ENCODE measurements around the gene EGLN3.
"Not testable (repeated sequence)": the region's sequence is repeated elsewhere in the genome, so short reads cannot be mapped to it uniquely, and the experiment has no call there.

Gene EGLN3

DNA sequence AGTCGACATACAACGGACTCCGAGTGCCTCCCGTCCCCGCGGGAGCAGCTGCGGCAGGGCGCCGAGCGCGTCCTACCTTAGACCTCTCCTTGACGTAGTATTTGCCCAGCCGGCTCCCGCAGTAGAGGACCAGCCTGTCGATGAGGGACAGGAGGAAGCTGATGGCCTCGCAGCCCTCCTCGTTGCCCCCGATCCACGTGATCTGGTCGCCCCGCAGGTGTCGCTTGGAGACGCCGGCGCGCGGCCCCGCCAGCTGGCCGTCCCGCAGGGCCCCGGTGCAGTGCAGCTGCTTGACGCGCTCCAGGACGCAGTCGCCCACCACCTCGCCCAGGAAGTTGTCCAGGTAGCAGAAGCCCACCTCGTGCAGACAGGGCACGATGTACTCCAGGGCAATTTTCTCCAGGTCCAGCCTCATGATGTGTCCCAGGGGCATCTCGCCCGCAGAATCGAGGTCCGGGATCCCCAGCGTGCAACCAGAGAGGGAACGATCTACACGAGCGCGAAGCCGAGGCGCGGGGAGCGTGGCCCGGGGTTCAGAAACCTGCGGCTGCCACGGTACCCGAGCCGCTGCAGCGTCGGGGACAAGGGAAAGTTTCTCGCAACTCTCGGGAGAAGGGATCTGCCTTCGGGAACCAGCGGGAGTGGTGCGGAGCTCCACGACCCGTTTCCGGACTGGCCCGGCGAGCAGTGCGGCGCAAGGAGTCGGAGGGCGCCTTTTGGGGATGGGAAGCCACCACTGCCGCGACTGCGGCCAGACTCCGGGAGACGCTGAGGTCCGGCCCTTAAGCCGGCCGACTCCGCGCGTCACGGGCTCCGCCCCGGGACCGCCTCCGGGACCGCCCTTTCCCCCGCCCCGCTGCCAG, at the start of gene EGLN3:
TSS of gene EGLN3 (minus strand) at position 755 of the 863 bp plus-strand sequence. CDS start at position 433, 322 bp downstream.
- DNase-seq (ENCODE audit: low read depth in 3 of 3), result peak; percentile 6 to 36 (median 16)

DNA sequence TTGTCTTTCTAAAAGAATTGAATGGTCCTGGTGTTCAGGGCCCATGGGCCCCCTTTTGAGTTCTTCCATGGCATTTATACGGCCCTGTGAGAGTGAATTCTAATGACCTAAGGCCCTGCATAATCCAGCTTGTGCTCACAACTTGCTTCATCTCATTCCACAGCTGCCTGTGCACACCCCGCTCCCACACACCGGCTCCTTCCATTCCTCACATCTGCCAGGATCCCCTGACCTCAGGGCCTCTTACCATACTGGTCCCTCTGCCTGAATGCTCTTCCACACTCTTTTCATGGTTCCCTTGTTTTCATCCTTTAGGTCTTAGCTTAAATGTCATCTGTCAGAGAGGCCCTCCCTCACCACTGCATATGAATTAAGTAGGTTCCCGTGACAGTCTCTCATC, 49.5 kb upstream of the EGLN3 start:
- no peak for DNase-seq (ENCODE audit: low read depth in 3 of 3)

DNA sequence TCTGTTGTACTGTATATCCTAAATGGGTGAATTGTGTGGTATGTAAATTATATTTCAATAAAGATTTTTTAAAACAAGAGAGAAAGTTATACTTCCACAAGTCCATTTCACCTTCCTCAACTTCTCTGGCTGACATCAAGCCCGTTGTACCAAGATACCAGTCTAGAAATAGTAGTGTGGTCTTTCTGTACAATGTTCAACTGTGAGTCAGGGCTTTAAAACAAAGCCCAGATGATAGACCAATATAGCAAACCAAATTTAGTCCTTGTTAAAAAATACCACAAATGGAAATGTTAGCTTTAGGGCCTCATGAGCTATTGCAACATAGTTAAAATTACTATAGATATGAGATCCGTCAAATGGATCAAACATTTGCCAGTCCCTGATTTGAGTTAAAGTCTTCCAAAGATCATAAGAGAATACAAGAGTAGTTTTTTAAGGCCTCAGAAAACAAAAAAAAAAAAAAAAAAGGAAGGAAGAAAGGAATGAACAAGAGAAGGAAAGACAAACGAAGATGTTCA, 49.0 kb upstream of the EGLN3 start:
- DNase-seq (ENCODE audit: low read depth in 3 of 3), result no peak

DNA sequence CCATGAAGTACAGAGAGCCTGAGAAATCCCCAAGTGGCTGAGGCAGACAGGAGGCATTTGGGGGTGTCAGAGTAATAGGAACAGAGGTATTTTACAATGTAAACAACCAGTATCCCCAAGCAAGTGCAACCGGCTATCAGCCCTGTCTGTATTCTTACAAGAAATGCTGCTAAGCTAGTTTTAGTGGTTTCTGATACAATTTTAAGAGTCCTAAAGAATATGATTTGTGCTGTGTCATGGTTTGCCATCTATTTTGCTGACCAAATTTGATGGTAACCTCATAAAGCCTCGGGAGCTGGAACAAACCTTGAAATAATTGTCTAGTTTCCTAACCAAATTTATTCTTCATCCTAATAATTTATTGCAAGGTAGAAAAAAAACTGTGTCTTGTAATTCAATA, 46.7 kb upstream of the EGLN3 start:
- no peak for DNase-seq (ENCODE audit: low read depth in 3 of 3)

DNA sequence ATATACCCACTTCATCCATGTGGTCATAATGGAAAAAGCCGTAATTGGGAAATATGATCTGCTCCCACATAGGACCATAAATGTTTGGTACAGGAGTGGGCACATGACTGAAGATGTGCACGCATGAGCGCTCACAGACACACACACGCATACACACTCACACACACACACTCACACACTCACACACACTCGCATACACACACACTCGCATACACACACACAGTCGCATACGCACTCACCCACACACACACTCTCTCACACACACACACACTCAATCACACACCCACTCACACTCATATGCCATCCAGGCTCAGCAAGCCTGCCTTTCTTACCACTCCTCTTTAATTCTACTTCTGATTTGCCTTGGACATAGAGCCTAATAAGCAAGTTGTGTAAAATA, 45.6 kb upstream of the EGLN3 start:
- DNase-seq (ENCODE audit: low read depth in 3 of 3), result no peak

DNA sequence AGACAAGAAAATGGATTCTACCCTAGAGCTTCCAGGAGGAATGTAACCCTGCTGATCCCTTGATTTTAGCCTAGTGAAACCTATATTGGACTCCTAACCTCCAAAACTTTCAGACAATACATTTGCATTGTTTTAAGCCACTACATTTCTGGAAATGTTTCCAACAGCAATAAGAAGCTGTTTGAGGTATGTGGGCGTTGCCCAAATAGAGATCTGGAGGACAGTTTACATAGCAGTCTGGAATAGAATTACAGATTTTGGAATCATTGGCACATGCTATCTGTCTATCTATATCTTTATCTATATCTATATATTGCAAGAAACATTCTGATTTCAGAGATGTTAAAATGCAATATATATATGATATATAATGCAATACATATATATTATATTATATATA, 42.4 kb upstream of the EGLN3 start:
- DNase-seq (ENCODE audit: low read depth in 3 of 3), result no peak

DNA sequence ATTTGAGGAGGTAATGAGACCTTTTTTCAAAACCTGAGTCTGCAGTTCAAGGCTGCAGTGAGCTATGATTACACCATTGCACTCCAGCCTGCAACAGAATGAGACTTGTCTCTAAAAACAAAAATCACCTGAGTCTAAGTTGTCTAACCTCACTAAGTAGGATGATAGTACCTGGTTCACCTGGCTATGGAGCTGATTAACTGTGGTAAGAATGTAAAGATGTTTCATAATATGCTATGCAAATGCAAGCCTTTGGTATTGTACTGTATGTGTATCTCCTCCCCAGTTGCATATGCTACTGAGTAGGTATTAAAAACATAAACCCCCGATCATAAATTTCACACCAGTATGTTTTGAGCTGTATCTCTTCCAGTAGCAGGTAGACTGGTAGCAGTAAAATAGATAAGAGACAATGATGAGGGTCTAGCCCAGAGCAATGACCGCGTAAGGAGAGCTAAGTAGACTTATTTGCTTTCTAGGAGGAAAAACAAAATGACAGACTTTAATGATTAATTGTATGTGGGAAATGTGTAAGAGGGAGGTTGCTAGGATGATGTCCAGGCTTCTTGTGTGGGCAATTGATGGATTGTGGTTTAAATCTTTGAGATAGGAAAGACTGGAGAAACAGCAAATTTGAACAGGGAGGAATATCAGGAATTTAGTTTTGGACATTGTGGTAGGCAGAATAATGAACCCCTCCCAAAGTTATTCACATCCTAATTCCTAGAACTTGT, 41.6 kb upstream of the EGLN3 start:
- no peak for DNase-seq (ENCODE audit: low read depth in 3 of 3)

DNA sequence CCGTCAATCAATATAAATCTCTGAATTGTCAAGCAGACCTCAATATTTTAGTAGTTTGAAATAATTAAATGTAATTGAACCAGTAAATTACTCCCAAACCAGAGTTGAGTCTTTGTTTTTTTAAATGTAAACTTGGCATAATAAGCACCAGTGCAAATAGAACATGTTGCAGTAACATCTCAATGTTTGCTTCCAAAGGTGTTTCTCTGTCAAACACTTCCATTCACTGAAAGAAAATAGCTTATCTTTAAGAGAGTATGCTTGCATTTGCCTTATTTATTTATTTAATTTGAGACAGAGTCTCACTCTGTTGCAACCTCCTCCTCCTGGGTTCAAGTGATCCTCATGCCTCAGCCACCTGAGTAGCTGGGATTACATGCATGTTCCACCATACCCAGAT, 39.9 kb upstream of the EGLN3 start:
- no peak for DNase-seq (ENCODE audit: low read depth in 3 of 3)

DNA sequence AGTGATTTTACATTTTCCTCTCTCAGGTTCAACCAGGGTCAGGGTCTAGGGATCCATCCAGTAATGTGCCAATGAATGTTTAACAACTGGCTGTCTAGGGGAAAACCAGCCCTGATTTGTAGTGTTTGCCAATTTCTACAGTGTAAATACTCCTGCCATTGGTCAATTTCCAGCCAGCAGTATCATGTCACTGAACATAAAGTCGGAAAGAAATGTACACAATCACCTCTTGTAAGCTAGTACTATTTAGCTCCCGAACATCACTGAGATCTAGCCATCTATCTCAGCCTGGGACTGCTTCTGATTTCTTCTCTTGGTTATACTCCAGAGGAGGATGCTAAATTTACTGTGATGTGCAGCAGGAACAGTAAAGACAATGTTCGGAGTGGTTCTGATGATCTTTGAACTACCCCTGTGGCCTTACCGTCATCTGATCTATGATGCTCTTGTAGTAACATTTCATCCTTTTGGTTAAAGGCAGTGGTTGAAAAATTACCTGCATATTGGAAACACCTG, 36.7 kb upstream of the EGLN3 start:
- DNase-seq (ENCODE audit: low read depth in 3 of 3), result no peak

DNA sequence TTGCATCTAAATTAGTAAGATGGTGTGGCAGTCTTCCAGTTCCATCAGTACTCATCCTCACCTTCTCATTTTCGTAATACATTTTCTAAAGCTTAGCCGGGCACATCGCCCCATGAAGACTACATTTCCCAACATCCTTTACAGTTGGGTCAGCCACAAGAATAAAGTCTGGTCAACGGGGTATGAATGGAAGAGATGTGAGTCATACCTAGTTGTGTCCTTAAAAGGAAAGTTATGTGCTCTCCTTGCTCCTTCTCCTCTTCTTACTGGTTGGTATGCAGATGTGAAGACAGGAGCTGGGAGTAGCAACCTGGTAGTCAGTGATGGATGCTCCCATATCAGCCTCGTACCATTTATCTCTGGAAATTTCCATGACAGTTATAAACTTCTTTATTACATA, 35.9 kb upstream of the EGLN3 start:
- DNase-seq (ENCODE audit: low read depth in 3 of 3), result no peak

DNA sequence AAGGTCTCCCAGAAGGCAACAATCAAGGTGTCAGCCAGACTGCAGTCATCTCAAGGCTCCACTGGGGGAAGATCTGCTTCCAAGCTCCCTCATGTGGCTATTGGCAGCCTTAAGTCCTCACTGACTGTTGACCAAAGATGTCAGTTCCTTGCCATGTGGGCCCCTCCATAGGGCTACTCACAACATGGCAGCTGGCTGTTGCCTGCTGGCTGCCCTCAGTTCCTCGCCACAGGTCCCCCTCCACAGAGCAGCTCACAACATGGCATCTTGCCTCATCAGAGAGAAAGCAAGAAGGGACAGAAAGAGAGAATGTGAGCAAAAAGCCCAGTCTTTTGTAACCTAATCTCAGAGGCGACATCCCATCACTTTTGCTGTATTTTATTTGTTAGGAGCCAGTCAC, 34.4 kb upstream of the EGLN3 start:
- DNase-seq (ENCODE audit: low read depth in 3 of 3), result no peak

DNA sequence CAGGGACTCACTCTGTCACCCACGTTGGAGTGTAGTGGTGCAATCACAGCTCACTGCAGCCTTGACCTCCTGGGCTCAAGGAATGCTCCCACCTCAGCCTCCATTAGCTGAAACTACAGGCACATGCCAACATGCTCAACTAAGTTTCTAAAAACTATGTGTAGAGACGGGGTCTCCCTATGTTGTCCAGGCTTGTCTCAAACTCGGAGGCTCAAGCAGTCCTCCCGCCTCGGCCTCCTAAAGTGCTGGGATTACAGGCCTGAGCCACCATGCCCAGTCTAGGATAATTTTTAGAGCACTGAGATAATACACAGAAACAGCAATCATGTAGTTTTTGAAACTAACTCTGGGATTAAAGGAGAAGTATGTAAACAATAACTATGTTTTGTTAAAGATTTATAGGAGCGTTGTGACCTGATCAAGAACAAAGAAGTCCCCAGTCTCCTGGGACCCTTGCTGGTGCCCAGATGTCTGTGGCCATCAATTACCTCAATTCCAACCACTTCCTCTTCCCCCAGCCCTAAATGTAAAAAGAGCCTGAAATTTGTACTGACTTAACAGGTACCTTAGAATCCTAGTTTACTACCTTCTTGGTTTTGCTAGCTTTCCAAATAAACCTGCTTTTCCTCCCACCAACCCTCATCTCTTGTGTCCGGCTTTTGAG, 28.9 kb upstream of the EGLN3 start:
- DNase-seq (ENCODE audit: low read depth in 3 of 3), result no peak

DNA sequence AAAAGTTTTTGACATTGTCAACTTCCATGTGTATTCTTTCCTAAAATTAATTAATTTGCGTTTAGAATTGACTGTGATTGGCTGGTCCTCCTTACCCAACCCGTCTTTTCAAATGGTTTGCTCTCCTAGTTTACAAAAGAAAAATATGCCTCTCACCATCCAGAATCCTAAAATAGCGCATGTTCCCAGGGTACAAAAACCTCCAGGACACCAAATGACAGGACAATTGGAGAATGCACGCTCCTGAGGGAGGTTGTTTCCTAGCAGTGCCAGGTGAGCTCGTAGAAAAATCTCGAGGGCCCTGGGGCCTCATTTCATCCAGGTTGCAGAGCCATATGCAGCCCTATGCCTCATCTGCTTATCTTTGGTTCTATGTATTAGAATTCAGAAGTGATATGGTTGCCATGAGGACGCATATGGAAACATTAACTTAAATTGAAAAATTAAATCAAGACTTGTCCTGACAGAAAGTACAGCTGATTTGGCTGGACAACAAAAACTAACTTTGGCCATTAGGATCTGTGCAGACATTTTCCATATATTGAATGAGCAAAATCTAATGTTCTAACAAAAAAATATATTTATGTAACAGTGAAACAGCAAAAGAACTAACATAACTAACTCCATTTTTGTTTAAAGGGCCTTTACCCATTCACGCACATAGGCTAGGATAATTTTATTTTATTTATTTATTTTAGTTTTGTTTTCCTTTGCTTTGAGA, 28.2 kb upstream of the EGLN3 start:
- no peak for DNase-seq (ENCODE audit: low read depth in 3 of 3)

DNA sequence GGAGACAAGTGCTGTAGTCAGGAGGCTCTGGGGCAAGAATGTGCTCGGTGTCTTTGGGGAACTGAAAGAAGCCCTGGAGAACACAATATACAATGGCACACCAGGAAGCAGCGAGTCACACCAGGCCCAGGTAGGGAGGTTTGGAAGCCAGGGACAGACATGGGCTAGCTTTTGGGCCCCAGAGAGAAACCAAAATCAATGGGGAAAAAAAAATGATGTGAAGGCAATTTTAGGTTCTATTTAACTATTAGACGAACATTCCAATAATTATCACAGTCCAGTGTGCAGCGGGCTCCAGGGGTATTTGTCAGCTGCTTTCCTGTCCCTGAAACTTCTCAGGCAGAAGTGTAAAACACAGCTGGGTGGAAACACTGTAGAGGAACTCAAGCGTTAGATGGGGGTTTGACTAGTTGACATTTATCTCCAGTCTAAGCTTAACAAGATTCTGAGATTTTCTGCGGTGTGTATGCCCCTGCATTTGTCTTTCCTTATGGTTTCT, 21.8 kb upstream of the EGLN3 start:
- DNase-seq (ENCODE audit: low read depth in 3 of 3), result no peak

DNA sequence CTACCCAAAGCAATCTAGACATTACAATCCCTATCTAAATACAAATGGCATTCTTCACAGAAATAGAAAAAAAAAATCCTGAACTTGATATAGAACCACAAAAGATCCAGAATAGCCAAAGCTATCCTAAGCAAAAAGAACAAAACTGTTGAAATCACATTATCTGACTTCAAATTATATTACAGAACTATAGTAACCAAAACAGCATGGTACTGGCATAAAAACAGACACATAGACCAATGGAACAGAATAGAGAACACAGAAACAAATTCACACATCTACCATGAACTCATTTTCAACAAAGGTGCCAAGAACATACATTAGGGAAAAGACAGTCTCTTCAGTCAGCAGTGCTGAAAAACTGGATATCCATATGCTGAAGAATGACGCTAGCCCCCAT, 19.0 kb upstream of the EGLN3 start:
- DNase-seq (ENCODE audit: low read depth in 3 of 3), result not testable (repeated sequence)

DNA sequence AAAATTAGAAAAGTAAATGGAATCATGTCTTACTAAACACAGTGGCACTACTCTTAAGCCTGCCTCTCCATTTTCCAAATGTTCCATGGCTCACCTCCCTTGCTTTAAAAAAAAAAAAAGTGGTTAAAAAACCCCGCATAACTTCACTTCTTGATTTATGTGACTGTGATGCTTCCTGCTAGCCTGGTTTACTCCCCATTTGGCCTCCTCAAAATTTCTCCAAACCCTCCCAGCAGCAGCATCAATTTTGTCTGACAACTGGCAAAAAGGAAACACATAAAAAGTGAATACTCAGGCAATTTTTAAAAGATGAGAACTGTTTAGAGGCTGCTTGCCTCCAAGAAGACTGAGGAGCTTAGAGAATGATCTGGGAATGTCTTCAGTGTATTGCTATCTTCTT, 17.8 kb upstream of the EGLN3 start:
- DNase-seq (ENCODE audit: low read depth in 3 of 3), result no peak

DNA sequence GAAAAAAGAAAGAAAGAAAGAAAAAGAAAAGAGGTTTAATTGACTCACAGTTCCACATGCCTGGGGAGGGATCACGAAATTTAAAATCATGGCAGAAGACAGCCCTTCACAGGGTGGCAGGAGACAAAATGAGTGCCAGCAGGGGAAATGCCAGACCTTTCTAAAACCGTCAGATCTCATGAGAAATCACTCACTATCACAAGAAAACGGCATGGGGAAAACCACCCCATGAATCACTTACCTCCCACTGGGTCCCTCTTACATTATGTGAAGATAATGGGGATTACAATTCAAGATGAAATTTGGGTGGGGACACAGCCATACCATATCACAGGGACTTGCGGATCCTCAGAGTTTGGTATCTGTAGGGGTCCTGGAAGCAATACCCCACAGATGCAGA, 16.3 kb upstream of the EGLN3 start:
- no peak for DNase-seq (ENCODE audit: low read depth in 3 of 3)

DNA sequence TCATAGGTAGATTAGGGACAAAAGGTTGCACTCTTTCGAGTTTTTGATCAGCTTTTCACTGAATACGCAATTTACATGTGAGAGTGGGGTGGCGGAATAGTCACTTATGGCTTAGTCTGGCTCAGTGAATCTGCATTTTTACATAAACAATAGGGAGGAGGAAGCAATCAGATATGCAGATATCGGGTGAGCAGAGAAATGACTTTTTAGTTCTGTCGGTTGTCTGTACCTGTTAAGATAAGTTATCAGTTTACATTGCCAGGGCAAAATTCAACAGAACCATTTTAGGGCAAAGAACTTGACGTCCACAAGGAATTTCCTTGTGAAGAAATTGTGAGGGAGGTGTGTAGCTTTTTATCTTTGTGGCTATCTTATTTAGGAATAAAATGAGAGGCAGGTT, 15.4 kb upstream of the EGLN3 start:
- DNase-seq (ENCODE audit: low read depth in 3 of 3), result no peak

DNA sequence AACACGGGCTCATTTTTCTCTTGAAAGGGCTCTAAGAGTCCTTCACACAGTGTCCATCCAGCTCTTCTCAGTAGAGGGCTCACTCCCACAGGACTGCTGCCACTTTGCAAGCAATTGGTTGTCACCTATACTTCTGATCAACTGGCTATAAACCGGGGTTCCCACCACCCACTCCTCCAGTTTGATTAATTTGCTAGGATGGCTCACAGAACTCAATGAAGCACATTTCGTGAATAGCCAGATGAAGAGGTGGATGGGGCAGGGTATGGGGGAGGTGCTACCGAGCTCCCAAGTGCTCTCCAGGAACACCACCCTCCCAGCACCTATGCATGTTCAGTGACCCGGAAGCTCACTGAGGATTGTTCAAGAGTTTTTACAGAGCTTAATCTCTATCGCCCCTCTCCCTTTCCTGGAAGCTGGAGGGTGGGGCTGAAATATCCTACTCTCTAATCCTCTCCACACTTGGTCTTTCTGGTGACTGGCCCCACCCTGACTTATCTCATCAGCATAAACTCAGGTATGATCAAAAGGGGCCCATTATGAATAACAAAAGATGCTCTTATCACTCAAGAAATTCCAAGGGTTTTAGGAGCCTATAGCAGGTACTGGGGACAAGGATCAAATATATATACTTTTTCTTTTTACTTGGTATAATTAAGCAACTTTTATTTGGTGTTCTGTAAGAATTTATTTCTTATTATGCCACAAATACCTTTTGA, 13.9 kb upstream of the EGLN3 start:
- DNase-seq (ENCODE audit: low read depth in 3 of 3), result no peak

DNA sequence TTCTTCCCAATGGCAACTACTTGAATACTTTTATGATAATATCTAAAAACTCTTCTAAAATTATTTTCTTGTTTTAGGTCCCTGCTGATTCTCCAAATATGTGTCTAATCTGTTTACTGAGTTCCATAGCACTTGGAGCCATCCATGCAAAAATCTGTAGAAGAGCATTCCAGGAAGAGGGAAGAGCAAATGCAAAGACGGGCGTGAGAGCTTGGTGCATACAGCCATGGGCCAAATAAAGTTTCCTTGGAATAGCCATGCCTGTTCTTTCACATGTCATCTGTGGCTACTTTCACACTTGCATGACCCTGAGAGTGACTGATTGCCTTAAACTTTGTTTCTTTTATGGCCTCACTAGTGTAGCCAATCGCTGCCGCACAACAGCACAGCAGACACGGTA, 13.0 kb upstream of the EGLN3 start:
- DNase-seq (ENCODE audit: low read depth in 3 of 3), result no peak

DNA sequence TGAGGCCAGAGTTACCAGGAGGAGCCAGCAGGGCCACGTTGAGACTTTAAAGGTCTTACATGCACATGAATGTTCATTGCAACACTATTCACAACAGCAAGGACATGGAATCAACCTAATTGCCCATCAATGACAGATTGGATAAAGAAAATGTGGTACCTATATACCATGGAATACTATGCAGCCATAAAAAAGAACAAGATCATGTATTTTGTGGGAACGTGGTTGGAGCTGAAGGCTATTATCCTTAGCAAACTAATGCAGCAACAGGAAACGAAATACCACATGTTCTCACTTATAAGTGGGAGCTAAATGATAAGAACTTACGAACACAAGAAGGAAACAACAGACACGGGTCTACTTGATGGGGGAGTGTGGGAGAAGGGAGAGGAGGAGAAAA, 11.6 kb upstream of the EGLN3 start:
- DNase-seq (ENCODE audit: low read depth in 3 of 3), result not testable (repeated sequence)

Data from stimulated activated CD4-positive, alpha-beta T cell treated with anti-CD3 and anti-CD28 coated beads, TNF-alpha, amount 100 ng/mL, for 4 hours (primary cell).